Activated CD4-positive, alpha-beta T cell treated with anti-CD3 and anti-CD28 coated beads, Interleukin-2, amount 50 U/mL, for 24 hours (primary cell): ENCODE measurements around the gene TBC1D5.
A peak's percentile ranks its signal among the peaks of the same experiment; 100 is the strongest.

ENCODE experiments used
- DNase-seq, 2 donors: peaks; one replicate each; pipeline ENCODE4 v3.0.0-alpha.2; 2020; ENCODE audit warnings: low read depth in 1 of 2, low spot score in 1 of 2

Gene TBC1D5

GRCh38 chr3:17187589-17188184 is 554.7 kb downstream of the TBC1D5 start:
- no peak for DNase-seq

- DNase-seq, result no peak
Observed at GRCh38 chr3:17183951-17184550, 558.4 kb downstream of the TBC1D5 start.

DNA sequence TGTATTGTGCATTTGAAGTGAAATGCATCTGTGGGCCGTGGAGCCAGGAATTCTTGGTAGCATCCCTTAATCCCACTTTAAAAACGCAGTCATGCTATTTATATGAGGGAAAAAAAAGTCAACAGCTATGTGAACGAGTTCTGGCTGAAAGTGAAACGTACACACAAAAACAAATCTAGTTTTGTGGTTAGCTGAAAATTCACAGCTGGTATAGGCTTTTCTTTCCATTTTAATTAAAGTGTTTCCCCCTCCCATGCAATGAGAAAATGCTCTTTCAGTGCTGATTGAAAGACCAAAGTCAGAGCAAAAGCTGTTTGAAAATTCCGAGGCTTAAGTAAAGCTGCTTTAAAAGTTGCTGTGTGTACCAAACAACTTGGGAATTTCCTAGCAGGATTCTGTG is 560.3 kb downstream of the TBC1D5 start:
- DNase-seq, result no peak

GRCh38 chr3:17181413-17181907 is 561.0 kb downstream of the TBC1D5 start:
- no peak for DNase-seq

- DNase-seq, result no peak
Observed at GRCh38 chr3:17179381-17180205, 562.8 kb downstream of the TBC1D5 start.

- DNase-seq, result no peak
Observed at GRCh38 chr3:17176757-17177156, 565.7 kb downstream of the TBC1D5 start.

- DNase-seq, result no peak
Observed at GRCh38 chr3:17175187-17175807, 567.1 kb downstream of the TBC1D5 start.

DNA sequence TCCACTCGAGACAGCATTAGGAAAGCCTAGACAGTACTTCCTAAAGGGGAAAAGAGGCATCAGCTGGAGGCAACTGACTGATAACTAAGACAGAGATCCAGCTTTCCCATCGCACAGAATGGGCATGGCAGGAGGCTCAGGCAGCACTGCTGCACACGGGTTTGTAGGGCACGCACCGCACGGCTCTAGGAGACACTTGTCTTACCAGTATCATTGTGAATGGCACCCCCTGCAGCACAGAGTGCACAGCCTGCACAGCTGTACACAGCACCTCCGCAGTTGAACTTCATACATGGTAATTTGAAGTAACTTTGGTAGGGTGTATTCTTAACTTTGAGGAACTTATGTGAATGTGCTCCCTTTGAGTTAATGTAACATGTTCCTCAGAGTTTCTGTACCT is 576.1 kb downstream of the TBC1D5 start:
- DNase-seq, result no peak

DNA sequence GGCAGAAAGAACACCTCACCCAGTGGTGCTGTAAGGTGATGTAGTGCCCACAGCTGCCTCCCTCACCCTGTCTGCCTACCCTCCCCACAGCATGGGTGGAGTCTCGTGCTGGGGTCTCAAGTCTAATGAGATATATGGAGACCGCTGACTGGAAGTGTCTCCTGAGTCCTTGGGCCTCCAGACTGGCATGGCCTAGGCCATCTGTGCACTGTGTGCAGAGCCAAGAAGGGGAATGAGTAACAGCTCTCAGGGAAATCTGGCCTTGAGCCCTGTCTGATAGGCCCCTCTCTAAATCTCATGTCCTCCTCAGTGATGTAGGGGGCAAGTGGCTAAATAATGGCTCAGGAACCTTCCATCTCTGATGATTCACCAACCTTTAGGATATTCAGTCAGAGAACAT is 580.3 kb downstream of the TBC1D5 start:
- DNase-seq, result no peak

DNA sequence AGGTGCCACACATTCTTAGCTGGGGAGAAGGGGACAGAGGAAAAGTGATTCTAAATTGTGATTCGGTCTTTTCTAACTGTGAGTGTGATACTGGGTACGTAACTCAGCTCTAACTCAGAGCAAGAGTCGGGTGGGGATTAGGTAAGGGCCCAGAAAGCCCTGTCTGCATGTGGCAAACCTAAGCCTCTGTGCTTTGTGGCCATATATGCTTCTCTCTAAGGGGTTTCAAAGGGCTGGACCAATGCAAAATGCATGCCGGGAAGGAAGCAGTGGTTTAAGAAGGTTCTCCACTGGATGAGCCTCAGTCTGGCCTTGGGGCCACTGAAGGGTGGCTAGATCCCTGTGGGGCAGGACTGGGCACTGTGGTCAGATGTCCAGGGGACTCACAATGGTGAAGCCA is 581.8 kb downstream of the TBC1D5 start:
- no peak for DNase-seq

DNA sequence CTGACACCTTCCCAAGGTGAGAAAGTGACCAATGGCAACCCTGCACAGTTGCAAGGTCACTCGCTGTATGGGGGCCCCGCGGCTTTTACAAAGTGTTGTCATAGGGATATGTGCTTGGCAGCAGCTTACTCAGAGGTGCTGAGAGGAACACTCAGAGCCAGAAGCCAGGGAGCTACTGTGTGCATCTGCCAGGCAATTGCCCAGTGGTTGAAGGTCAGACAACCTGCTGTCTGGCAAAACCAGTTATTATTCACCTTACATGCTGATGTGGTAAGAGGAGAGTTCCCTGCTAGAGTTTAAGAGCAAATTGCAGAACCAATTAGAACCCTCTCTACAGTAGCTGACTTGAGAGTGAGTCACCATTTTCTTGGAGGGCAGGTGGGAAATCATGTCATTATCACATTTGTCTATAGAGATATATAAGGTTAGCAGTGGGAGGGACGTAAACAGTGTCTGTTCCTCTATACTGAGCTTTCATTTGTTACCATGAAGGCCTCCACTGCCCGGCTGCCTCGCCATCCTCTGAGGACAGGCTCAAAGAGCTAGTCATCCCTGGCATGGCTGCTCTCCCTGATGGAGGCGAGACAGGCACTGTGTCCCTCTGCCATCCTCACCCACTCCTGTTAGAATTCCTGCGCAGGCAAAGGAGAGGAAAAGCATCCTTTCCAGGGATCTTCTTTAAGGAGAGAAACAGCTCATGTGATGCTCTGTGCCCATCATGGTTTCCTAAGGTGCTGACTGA is 583.3 kb downstream of the TBC1D5 start:
- no peak for DNase-seq

DNA sequence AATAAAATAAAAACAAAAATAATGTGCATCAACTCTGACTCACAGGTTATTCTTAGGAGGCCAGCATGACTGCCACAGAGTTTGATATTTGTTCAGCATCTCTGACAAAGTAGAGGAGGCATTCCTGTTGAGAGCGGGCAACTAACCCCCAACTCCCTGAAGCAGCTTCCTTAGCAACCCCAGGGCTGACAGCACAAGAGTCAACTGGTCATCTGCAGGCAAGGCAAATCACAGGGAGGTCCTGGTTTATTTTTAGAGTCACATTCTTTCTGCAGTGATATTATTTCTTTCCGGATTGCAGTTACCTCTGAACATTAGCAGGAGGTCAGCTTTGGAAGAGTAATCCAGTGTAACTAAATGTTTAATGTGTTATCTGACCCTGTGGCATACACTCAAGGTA is 584.7 kb downstream of the TBC1D5 start:
- no peak for DNase-seq

DNA sequence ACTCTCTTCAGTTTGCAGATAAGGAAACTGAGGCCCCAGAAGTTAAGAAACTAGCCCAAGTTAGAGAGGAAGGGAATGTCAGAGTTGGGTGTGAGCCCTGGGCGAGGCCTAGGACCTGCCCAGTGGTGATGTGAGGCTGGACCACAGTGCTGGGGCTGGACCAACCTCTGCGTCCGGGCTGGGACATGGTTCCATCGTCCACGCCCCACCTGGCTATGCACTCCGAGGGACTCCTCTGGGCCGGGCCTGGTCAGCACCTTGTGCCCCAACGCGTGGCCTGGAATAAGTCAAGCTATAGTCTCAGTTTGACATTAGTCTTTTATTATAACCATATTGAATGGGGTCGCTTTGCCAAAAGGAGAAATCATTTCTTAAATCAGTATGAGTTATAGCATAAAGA is 585.6 kb downstream of the TBC1D5 start:
- no peak for DNase-seq

DNA sequence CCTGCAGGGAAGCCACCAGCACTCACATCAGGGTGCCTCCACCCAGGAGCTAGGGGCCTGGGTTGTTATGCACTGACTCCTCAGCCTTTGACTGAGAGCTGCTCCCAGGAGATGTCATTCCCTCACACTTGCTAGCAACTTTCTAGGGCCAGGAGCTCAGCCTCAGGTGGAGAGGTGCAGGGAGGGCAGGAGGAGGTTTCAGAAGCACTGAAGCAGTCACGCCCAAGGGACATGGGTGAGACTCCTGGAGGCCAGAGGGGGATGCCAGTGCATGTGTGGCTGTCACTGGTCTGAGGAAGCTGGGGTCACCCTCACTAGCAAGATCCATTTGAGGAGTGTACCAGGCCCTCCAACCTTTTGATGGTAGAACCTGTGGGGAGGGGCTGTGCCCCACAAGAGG is 586.5 kb downstream of the TBC1D5 start:
- no peak for DNase-seq

GRCh38 chr3:17154941-17155340 is 587.5 kb downstream of the TBC1D5 start:
- no peak for DNase-seq

DNA sequence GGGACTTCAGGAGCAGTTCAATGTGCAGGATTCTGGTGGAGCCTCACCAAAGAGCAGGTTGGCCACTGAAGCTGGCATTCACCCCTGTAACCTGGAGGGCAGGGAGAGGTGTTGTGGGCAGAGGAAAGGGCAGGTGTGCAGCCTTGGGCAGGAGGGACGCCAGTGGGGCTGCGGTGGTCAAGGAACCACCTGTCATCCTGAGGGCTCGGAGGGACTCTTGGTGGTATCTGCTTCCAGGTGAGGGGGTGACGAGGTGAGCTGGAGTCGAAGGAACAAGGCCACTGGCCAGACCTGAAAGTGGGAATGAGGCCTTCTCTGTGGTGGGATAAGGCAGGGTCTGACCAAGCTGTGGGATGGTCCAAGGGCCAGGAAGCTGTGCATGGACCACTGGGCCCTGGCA is 588.2 kb downstream of the TBC1D5 start:
- DNase-seq, result no peak

DNA sequence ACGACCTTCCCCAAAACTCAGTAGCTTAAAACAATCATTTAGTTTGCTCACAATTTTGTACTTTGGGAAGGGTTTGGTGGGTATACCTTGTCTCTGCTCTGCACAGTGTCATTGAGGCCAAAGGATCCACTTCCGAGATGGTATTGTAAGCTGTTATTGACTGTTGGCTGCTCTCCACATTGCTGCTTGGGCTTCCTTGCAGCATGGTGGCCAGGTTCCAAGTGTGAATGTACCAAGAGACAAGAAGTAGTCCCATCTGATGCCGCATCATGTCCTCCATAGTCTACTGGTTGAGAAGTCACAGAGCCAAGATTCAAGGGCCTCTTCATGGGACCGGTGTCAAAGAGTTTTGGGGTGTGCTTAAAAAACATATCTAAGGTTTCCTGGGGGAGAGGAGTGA is 589.2 kb downstream of the TBC1D5 start:
- no peak for DNase-seq

GRCh38 chr3:17151598-17152373 is 590.6 kb downstream of the TBC1D5 start:
- DNase-seq, result peak; percentile 56 to 82

DNA sequence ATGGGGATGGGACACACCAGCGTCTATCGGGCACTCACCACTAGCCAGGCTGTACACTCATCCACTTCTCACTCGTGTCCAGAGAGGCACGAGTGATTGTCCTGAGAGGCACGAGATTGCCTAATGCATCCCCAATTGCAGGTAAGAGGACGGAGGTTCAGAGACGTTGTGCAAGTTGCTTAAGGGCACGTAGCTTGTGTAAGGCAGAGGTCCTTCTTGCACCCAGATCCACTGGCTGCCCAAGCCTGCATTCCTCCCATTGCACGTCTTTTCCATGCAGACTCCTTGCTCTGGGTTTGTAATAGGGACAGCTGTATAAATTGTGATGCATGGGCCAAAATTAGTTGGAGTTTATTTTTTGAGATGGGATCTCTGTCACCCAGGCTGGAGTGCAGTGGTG is 593.4 kb downstream of the TBC1D5 start:
- no peak for DNase-seq

DNA sequence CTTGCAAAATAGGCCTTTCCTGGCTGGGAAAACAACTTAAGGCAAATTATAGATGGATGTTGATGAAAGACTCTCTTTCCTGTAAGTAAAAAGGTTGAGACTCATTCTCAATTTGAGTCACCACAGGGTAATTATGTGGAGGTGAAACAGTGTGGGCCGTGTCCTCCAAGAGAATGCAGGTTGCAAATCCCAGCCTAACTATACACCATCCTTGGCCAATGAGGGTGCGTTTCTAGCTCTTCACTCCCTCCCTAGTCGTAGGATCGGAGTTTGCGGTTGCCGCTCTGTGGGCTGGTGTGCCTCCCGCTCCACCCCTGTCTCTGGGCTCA is 597.8 kb downstream of the TBC1D5 start:
- DNase-seq, result no peak
